Fibroblast of skin of back (primary cell): ENCODE measurements around the gene ANKRD6.

Experiments used
- DNase-seq: peaks from one replicate; pipeline ENCODE4 v3.0.0-alpha.2; 2013

The ANKRD6 gene

DNA sequence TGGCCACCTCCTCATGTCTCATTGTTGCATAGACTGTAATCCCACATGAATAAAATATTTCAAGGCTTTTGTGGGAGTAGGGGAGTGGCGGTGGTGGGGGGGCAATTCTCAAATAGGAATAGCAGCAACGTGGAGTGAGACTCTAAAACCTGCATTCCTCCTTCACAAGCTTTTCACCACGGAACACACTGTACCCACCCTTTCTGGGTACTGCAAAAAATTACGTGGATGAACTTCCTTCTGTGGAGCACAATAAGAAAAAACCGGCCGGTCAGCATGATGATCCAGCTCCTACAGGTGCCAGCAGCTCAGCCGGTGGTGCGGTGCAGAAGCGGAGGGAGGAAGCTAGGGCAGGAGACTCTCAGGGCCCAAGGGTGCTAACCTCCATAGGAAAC, 19.9 kb upstream of the ANKRD6 start:
- DNase-seq, result no peak

DNA sequence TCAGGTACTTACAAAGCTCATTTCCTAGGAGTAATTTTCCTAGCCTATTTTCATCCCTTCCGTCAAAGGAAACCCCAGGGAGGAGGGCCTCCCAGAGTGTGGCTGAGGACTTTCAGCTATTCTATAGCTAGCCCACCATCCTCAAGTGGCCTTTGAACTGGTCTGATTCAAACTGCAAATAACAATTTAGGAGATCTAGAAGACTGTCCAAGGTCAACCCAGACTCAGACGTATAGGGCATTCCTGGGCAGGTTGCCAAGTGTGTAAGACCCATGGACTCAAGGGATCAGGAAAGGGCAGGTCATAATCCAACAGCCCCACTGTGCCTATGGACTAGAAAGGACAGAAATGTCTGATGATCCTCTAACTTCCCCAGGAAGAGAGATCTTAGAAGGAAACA, 18.7 kb upstream of the ANKRD6 start:
- no peak for DNase-seq

DNA sequence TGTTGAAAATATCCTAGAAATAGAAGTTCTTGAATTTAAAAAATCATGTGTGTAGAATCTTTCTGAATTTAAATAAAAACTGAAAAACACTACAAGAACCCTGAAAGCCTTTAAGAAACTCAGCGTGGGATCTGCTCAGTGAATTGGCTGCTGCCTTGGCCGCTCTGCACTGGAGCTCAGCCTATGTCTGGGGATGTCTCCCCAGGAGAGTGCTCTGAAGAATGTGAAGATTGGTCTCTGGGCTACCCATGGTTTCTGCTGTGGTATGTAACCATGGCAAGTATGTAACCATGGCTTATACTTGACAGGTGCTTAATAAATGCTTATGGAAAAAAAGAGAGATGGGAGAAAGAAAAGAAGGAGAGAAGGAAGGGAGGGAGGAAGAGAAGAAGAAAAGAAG, 17.8 kb upstream of the ANKRD6 start:
- no peak for DNase-seq

DNA sequence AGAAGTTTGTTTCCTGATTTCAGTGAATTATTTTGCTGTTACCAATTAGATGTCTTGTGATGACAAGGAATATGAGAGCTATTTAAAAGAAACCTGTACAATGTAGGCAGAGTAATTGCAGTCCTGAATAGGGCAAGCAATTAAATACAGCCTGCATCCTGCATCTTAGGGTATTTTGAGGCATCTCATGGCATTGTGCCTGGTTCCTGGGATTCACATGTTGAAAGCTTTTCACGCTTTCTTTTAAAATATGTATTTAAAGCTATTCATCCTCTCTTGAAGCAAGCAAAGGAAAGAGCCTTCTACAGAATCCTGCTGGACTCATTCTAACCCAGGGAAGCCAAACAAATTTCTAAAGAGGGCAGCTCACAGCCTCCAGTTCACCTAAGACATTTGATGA, 16.2 kb upstream of the ANKRD6 start:
- no peak for DNase-seq

DNA sequence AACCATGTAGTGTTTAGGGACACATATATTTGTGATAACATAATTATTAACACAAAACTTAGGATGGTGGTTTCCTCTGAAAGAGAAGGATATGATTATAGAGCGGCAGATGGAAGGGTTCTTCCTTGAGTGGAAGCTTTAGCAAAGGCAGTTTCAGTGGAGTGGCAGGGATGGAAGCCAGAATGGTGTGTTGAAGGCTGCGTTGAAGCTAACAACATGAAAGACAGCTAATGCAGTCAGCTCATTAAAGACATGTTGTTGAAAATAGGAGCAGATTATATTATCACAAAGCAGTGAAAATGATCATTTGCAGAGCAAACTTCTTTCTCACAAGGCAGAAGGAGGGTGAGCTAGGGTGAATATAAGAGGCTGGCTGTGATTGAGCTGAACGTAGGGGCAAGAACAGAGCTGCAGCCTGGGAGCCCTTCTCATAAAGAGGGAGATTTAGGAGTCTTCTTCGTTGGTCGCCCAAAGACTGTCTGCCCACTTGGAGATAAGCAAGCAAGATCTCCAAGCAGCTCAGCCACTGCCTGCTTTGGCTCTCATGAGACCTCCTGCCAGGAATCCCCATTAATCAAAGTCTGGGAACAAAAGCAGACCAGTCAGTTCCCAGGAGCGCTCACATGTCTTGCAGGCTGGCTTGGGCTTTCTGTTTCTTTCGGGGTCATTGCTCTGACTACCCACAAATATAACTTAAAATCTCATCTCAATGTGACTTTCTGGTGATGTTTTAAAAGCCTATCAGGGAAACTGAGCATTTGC, 2.6 kb upstream of the ANKRD6 start:
- DNase-seq, result no peak

DNA sequence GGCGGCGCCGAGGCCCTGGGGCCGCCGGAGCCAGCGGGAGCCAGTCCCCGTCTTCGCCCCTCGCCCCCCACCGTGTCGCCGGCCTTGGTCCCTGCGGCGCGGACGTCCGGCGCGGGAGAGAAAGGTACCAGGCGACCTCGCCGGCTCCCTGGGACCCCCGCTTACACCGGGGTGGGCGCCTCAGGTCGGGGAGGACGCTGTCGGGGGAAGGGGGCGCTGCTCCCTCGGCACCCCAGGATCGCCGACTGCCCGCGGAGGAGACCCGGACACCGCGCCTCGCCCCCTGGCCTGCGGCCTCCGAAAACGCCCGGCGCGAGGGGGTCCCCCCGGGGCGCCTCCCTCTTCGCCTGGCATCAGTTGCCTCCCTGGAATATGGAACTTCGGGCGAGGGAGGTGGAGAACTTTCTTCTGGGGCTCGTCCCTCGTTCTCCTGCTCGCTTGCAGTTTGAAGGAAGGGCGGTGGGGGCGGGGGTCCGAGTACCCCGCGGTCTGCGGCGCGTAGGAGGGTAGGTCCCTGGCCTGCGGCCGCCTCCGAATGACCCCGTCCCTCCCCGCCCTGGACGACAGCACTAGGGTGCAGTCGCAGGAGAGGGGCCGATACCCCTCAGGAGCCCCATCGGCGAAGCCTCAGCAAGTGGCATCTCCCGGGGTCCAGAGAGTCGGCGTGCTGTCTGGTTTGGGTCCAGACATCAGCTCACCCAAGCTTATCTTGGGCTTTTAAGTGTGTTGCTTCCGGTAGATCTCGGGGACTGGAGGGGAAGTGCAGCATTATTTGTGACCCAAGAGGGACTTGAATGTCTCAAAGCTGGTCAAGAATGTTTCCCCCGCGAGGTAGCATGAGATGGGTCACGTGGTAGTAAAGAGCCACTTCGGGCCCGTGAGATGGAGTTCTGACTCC, 549 bp downstream of the ANKRD6 start:
- DNase-seq, result peak; percentile 34

DNA sequence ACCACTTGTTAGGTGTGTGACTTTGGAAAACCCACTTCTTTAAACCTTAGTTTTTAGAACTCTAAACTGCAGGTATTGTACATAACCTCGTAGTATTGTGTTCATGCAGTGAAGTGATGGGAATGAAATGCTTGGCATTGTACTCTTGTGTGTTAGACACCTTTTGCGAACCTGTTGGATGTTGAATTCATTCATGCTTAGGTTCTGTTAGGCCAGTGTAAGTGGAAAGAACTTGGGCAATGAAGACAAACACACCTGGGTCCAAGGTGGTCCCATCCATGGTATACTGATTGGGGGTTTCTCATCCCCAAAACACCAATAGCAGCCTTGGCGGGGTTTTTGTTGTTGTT, 1.2 kb downstream of the ANKRD6 start:
- no peak for DNase-seq

DNA sequence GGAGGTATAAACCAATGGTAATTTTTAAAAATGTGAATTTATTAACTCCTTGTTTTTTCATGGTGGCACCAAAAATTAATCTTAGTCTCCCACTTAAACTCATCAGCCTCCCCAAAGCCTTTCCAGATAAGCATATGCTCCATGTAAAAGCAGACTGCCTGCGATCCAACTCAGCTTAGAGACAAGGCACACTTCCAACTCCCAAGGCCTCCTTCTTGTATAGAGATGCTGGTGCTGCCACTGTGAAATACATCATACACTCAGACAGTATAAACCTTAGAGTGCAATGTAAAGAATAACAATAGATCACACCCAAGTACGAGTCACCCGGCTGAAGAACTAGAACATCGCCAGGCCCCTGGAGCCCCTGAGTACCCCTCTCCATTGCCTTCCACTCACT, 2.0 kb downstream of the ANKRD6 start:
- DNase-seq, result no peak

DNA sequence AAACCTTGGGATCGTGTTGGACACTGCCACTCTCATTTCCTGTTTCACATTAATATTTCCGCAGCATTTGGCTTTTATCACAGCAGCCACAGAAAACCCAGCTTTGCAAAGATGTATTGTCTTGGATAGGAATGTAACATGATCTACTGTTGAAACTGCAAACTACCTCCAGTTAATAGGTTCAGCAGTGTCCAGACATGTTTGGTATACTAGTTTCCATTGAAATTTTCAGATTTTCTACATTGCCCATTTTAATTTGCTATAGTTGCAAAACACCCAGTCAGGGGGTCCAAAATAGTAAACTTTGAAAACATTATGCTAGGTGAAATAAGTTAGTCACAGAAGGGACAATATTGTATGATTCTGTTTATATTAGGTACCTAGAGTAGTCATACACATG, 3.3 kb downstream of the ANKRD6 start:
- DNase-seq, result no peak

DNA sequence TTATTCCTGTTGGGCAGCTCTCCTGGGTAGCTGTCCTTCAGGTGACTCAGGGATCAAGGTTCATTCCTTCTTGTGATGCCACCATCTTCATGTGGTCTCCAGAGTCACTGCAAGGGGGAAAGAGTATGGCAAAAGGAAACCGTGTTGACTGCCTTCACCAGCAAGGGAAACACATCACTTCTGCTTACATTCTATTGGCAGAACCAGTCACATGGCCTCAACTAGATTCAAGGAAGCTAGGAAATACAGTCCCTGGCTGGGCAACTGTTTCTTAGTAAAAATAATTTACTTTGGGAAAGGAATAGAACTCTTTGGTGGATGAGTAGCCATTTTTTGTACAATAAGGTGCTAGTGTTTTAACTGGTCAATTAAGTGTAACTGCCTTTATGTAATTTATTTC, 5.3 kb downstream of the ANKRD6 start:
- DNase-seq, result no peak

DNA sequence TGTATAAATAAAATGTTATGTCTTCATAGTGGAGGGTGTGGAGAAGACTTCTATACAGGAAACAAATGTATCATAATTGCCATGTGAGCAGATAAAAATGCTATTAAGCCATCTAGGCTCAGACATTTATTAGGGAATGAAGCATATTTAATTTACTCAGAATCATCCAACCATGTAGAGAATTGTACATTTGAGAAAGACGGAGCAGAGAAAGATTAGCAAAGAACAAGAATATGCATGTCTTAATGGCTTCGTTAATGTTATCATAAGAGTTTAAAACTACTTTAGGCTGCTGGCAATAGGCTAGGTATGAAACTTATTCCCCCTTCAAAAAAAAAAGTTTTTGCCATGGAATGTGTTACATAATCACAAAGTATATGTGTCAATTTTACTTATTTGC, 6.1 kb downstream of the ANKRD6 start:
- DNase-seq, result no peak

DNA sequence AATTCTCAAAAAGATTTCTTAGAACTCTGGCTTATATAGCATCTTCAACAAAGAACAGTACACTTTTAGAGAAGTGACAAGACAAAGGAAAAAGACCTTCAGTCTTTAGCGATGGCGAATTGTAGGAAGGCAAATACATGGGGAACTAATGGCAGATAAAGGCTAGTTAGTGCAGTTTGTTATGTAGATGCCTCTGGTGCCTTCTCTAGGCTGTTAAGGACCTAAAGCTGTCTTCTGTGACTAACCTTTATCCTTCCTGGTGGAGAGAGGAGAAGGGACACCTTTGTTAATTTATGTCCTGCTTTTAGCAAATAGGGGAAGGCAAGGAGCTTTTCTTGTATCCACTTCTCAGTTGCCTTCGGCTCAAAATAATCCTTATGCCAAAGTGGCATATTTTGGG, 7.2 kb downstream of the ANKRD6 start:
- DNase-seq, result no peak

DNA sequence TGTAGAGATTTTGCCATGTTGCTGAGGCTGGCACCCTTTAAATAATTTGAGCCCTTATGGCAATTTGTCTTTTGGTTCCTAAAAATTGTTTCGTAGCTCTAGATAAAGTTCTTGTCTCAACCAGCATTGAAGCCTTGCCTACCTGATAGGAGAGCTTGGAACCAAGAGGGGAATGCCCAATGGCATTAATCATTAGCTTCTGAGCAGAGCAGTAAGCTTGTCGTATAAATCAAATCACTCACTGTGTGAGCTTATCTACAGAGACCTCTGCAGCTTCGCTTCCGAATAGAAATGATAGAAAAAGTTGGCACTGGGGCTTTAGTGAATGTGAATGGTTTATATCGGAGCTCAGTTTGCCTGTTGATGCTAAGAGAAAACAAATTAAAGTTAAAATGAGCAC, 10.7 kb downstream of the ANKRD6 start:
- no peak for DNase-seq

DNA sequence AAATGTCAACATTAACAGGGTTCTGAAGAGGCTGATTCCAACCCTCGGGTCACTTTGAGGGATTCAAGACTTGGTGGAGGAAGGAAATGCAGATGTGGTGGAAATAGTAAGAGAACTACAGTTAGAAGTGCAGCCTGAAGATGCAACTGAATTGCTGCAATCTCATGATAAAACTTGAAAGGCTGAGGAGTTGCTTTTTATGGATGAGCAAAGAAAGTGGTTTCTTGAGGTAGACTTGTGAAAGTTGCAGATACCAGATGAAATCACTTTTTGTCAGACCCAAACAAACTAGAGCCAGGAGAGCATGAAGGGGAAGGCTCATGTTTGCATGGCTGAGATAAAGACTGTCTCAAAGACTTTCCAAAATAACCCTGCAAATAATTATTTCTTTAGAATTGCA, 16.2 kb downstream of the ANKRD6 start:
- no peak for DNase-seq

DNA sequence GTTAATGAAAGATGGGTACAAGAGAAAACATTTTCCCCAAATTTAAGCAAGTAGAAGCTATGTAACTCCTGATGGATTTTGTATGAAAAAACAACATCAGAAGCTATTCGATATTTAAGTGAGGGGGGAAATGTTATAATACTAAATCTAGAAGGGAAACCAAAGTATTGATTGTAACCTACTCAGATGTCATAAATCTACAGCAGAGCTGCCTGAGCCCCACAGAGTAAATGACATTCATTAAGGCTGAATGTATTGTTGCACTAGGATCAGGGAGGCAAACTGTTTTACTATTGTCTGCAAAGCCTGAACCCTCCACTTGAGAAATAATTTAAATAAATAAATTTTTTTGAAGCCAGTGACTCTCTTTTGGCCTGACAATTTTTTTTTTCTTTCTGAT, 19.3 kb downstream of the ANKRD6 start:
- no peak for DNase-seq

DNA sequence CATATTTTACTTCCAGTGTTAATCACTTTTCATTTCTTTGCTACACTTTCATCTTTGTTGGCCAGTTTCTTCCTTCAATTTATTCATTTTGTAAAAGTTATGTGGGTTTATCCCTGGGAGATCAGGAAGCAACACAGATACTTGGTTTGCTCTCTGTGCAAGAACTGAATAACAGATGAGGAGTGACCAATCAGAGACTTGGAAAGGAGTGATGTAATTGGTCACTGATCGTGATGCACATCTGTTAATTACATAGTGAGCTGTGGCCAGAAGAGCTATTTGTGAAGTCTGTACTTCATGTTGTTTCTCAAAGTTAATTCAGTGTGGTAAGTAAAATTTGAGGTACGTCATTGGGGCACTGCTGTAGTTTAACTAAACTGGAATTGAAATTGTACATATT, 21.3 kb downstream of the ANKRD6 start:
- peak; percentile 5 for DNase-seq

DNA sequence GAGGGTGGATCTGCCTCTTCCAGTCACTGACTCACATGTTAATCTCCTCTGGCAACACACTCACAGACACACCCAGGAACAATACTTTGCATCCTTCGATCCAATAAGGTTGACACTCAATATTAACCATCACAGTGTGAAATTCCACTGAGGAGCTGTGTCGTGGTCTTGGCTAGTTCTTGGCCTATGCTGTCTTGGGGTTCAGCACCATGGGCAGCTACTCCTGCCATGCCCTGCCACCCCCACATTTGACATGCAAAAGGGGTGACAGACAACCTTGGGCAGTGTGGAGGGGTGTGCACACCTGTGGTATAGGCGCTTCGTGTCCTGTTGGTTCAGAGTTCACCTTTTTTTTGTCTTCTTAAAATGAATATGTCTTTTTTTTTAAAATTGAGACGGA, 25.8 kb downstream of the ANKRD6 start:
- DNase-seq, result no peak

DNA sequence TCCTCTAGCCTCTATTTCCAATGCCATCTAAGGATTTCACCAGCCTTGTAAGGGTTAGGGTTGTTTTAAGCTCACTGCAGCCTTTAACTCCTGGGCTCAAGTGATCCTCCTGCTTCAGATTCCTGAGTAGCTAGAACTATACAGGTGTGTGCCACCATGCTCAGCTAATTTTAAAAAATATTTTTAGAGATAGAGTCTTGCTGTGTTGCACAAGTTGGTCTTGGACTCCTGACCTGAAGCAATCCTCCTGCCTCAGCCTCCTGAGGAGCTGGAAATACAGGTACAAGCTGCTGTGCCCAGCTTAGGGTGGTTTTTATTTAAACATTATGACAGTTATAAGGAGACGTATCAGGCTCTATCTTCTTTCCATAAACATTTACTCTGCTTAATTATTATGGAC, 26.5 kb downstream of the ANKRD6 start:
- no peak for DNase-seq

DNA sequence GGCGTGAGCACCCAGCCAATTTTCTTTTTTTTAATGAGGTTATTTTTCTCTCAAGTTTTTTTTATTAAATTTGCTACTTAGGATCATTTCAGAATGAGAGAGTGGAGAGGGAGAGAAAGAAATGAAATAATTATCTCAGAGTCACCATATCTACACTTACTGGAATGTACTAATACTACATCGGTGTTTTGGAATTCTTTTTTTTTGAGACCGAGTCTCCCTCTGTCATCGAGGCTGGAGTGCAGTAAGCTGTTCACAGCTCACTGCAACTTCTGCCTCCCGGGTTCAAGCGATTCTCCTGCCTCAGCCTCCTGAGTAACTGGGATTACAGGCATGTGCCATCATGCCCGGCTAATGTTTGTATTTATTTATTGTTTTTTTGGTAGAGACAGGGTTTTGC, 27.8 kb downstream of the ANKRD6 start:
- no peak for DNase-seq

DNA sequence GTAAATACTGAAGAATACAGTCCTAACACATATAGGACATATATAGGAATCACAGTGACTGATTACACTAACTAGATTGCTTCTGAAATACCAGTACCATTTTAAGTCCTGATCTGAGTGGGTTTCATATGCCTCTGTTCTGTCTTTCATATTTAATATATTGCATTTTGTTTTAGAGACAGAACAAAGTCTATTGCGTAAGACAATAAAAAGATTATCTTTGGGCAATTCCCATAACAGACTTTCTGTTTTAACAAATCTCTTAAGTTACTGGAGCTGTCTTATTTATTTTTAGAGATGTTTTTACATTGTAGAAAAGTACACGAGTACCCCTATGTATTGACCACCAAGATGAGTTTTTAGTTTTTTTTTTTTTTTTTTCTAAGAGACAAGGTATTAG, 29.6 kb downstream of the ANKRD6 start:
- no peak for DNase-seq

DNA sequence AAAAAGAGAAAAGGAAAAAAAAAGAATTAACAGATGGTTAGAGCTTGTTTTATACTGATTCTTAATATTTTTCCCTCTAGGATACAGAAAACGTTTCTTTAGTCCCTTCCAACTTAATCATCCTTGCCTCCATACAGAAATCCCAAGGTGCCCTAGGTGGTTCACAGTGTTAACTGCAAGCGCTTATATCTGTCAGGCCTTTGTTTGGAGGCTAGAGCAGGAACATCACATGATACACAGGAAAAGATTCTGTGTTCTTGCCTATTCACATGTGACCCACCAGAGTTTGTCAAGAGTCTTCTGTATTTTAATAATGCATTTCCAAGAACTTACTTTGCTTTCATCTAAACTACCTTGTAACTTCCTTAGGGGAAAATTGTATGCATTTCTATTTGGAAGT, 31.3 kb downstream of the ANKRD6 start:
- DNase-seq, result no peak

DNA sequence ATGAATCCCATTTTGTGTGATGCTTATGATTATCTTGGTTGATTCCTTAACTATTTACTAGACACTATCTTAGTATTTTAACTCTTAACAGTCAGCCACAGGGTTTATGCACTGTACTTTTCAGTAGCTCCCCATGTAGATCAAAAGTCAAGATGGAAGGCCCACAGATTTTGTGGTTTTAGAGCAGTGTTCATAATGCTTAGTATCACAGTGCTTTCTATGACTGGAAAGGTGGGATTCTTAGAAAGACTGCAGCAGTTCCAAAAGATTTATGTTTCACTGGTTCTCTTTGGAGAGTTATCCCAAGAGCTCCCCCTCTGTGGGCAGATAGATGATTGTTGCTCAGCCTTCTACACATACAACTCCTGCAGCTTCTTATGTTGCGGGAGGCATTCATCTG, 34.5 kb downstream of the ANKRD6 start:
- DNase-seq, result no peak

DNA sequence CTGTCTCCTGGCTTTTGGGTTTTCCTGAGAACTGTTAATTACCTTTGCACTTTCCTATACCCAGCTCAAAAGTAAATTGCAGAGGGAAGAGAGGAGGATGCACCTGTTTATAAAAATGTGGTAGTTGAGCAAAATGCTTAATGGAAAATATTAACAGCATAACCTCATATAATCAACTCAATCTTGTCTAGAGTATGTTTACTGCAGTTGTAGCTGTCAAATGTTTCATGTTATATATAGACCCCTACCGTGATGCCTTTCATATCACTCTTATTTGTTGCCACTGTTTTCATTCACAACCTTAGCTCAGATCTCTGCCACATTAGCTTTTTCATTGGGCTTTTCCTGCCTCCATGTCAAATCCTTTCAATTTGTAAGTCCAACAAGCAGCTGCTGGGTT, 36.0 kb downstream of the ANKRD6 start:
- no peak for DNase-seq

DNA sequence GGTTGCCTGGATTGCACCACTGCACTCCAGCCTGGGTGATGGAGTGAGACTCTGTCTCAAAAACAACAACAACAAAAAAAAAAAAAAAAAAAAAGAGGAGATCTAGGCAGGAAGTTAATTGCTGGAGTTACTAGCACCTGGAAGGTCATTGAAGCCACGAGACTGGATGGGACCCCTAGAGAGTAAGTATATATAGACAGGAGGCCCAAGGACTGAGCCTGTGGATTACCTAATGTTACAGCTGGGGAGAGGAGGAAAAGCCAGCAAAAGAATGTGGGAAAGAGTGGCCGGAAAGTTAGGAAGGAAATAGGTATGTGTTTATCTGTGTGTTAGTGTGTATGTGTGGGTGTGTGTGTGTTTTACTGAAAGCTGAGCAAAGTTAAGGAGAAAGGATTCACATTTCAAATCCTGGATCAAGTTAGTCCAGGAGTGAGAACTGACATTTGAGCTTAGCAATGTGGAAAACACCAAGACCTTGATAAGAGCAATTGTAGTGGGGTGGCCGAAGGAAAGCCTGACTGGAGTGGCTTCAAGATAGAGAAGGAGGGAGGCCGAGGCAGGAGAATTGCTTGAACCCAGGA, 38.4 kb downstream of the ANKRD6 start:
- DNase-seq, result no peak
